ENCODE measurements around the gene ARHGAP10. TPM values are rescaled to one million over a fixed set of nuclear protein-coding genes. Genes with fewer than 3 reads are reported as not detected.
A peak's percentile ranks its signal among the peaks of the same experiment; 100 is the strongest.

The ARHGAP10 gene
- total RNA-seq, 1 experiment from 2014 or later: 4.8 TPM

DNA sequence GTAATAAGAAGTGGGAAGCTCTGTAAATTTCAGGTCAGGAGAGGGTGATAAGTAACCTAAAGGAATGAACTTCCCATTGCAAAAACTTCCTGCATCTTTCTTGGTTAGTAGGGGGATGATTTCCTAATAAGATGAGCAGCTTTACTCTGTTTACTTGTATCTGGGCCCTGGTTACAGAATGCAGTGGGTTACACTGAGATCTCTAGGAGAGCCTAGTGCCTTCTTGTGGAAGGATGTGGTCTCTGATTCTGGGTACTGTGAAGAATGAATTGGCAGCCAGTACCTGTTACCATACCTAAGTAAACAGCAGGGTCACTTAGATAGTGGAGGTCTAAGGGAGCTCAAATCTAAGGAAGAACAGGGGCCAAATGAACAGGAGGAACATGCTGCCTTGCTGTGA lies 320.6 kb downstream of the ARHGAP10 start:
- POLR2A ChIA-PET (ENCODE audit: low non-redundant PET): no interaction called here
- H3K9me3 ChIP-seq (ENCODE audit: low read depth, low read length, poor library complexity, severe bottlenecking): no peaks in the 10 kb centered on the region
- no peak for DNase-seq (ENCODE audit: low spot score)
- intact Hi-C loops (cut with micrococcal nuclease; ENCODE audit: unreplicated experiment): no loop called here
- no TSS peak for BruUV-seq (replicated peaks)
- no peaks in the 10 kb centered on the region for H3K27me3 ChIP-seq (replicated peaks; ENCODE audit: insufficient read depth, low read depth, low read length, poor library complexity)
- H3K4me3 ChIP-seq (ENCODE audit: low read depth, low read length, poor library complexity, severe bottlenecking): no peak overlapping the region
- no peak overlapping the region for H3K27ac ChIP-seq (ENCODE audit: low read depth, low read length, poor library complexity, severe bottlenecking)
- TF ChIP-seq EZH2 (IDR thresholded peaks at IDR 0.05; ENCODE audit: borderline replicate concordance, low read depth, low read length, poor library complexity, severe bottlenecking): no peak
- TF ChIP-seq, protein P1, sequence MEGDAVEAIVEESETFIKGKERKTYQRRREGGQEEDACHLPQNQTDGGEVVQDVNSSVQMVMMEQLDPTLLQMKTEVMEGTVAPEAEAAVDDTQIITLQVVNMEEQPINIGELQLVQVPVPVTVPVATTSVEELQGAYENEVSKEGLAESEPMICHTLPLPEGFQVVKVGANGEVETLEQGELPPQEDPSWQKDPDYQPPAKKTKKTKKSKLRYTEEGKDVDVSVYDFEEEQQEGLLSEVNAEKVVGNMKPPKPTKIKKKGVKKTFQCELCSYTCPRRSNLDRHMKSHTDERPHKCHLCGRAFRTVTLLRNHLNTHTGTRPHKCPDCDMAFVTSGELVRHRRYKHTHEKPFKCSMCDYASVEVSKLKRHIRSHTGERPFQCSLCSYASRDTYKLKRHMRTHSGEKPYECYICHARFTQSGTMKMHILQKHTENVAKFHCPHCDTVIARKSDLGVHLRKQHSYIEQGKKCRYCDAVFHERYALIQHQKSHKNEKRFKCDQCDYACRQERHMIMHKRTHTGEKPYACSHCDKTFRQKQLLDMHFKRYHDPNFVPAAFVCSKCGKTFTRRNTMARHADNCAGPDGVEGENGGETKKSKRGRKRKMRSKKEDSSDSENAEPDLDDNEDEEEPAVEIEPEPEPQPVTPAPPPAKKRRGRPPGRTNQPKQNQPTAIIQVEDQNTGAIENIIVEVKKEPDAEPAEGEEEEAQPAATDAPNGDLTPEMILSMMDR (conservative IDR thresholded peaks at IDR 0.05; ENCODE audit: low read depth, low read length): no peak
- CTCF ChIA-PET: no interaction called here
- peaks cover 43% of the 10 kb centered on the region for H3K4me1 ChIP-seq (ENCODE audit: insufficient read depth, low read length, poor library complexity, severe bottlenecking)
- no peaks in the 10 kb centered on the region for H3K36me3 ChIP-seq (ENCODE audit: insufficient read depth, low read length, poor library complexity, severe bottlenecking)

DNA sequence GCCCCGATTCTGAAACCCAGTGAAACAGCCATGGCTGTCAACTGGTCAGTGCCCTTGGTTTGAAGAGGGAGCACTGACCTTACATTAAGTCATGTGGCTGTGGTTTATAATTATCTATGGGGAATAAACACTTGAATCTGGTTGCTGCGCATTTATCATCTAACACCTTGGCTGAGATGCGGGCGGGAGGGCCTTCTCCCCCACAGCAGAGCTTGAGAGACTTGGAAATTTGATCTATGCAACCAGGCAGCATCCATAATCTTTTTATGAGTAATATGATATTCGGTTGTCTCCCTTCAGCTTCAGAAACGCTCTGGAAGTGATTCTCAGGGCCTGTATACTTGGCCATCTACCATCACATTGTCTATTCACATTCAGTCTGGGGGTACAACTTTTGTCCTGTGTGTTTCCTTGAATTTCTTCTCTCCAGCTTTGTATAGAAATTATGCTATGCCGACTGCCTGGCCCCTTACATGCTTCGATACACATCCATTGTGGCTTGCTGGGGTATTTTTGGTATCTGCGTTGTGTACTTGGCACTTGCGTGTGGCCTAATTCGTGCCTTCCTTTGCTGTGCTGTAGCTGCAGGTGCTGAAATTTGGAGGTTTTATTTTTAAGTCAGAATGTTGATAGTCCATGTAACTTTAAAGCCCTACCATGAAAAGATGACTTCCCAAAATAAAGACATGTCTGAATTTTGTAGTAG lies 321.6 kb downstream of the ARHGAP10 start:
- TF ChIP-seq, protein P1 (conservative IDR thresholded peaks at IDR 0.05; ENCODE audit: low read depth, low read length): no peak
- no peak for TF ChIP-seq EZH2 (IDR thresholded peaks at IDR 0.05; ENCODE audit: borderline replicate concordance, low read depth, low read length, poor library complexity, severe bottlenecking)
- H3K4me3 ChIP-seq (ENCODE audit: low read depth, low read length, poor library complexity, severe bottlenecking): no peak overlapping the region
- peak; percentile 40 for DNase-seq (ENCODE audit: low spot score)
- no peaks in the 10 kb centered on the region for H3K36me3 ChIP-seq (ENCODE audit: insufficient read depth, low read length, poor library complexity, severe bottlenecking)
- CTCF ChIA-PET: no interaction called here
- H3K27me3 ChIP-seq (replicated peaks; ENCODE audit: insufficient read depth, low read depth, low read length, poor library complexity): no peaks in the 10 kb centered on the region
- POLR2A ChIA-PET (ENCODE audit: low non-redundant PET): no interaction called here
- intact Hi-C loops (cut with micrococcal nuclease; ENCODE audit: unreplicated experiment): no loop called here
- no TSS peak for BruUV-seq (replicated peaks)
- no peaks in the 10 kb centered on the region for H3K9me3 ChIP-seq (ENCODE audit: low read depth, low read length, poor library complexity, severe bottlenecking)
- peak overlapping the region; percentile 73 for H3K27ac ChIP-seq (ENCODE audit: low read depth, low read length, poor library complexity, severe bottlenecking)
- peaks cover 52% of the 10 kb centered on the region for H3K4me1 ChIP-seq (ENCODE audit: insufficient read depth, low read length, poor library complexity, severe bottlenecking)

DNA sequence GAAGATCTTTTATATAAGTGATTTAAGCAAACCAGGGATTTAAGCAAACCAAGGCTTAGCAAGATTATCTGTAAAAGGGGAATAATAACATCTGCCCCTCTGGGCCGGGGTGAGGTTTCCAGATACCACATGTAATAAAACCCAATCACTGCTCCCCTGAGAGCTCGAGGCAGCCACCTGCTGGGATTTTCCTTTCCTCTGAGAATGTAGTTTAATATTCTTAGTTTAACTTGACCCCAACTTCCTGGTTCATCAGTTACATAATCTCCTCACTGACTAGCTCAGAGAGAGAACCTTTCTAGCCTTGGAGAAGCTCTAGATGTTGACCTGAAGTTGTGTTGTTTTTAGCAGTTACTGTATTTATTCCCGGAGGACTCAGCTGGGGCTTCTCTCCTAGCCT lies 322.4 kb downstream of the ARHGAP10 start:
- ChIA-PET CTCF (no interaction called here), POLR2A (ENCODE audit: low non-redundant PET) (interaction anchor here (0.6 kb wide), 1 partner anchor 337 kb away, joined by 3 read pairs; no protein-coding TSS in a partner anchor)
- peaks cover 44% of the 10 kb centered on the region for H3K4me1 ChIP-seq (ENCODE audit: insufficient read depth, low read length, poor library complexity, severe bottlenecking)
- no peaks in the 10 kb centered on the region for H3K36me3 ChIP-seq (ENCODE audit: insufficient read depth, low read length, poor library complexity, severe bottlenecking)
- H3K27me3 ChIP-seq (replicated peaks; ENCODE audit: insufficient read depth, low read depth, low read length, poor library complexity): no peaks in the 10 kb centered on the region
- peak; percentile 88 for DNase-seq (ENCODE audit: low spot score)
- H3K4me3 ChIP-seq (ENCODE audit: low read depth, low read length, poor library complexity, severe bottlenecking): no peak overlapping the region
- TF ChIP-seq, protein P1 (conservative IDR thresholded peaks at IDR 0.05; ENCODE audit: low read depth, low read length): no peak
- no peak for TF ChIP-seq EZH2 (IDR thresholded peaks at IDR 0.05; ENCODE audit: borderline replicate concordance, low read depth, low read length, poor library complexity, severe bottlenecking)
- intact Hi-C loops (cut with micrococcal nuclease; ENCODE audit: unreplicated experiment): no loop called here
- H3K27ac ChIP-seq (ENCODE audit: low read depth, low read length, poor library complexity, severe bottlenecking): peak overlapping the region; percentile 73
- H3K9me3 ChIP-seq (ENCODE audit: low read depth, low read length, poor library complexity, severe bottlenecking): no peaks in the 10 kb centered on the region
- BruUV-seq (replicated peaks): no TSS peak

Measured in A673 (cell line).